K562 (cell line): Measurements from ENCODE around the gene NELFE. TPM values are rescaled to one million over a fixed set of nuclear protein-coding genes. Genes with fewer than 3 reads are reported as not detected.

ENCODE experiments used
- DNMT1 ChIP-seq: fragments of 450-650 bp; IDR thresholded peaks from 2 replicates; pipeline ENCODE4 v1.6.1; 2016; ENCODE audit warnings: antibody characterized with exemption, mild to moderate bottlenecking
- FOXA3 ChIP-seq, 2 experiments: fragments of 450-650 bp in 1 of 2; sonication (generic) in 1 of 2; formaldehyde crosslinking; IDR thresholded peaks in 1 of 2; conservative IDR thresholded peaks in 1 of 2; 2 replicates each; pipeline versions ENCODE4 v1.4.0 to v1.8.0; 2020 to 2022; ENCODE audit warnings: mild to moderate bottlenecking in 2 of 2, missing genetic modification reagents in 1 of 2
- FOXK2 ChIP-seq, 2 experiments: fragments of 450-650 bp; IDR thresholded peaks in 1 of 2; conservative IDR thresholded peaks in 1 of 2; 2 replicates each; pipeline ENCODE4 v1.6.1; 2016; ENCODE audit warnings: low read depth in 2 of 2, mild to moderate bottlenecking in 1 of 2
- MYC ChIP-seq, 2 experiments: fragments of 250-450 bp in 1 of 2; sonication (Bioruptor Pico) in 1 of 2; IDR thresholded peaks; 2 replicates each; pipeline versions ENCODE4 v1.5.1 to v1.6.1; 2012 to 2021; ENCODE audit warnings: low read depth in 2 of 2, borderline replicate concordance in 1 of 2, improper control_type of control experiment in 1 of 2, low read length in 1 of 2, mild to moderate bottlenecking in 1 of 2, moderate library complexity in 1 of 2
- NELFE ChIP-seq: IDR thresholded peaks from 2 replicates; pipeline ENCODE4 v1.6.1; 2011; ENCODE audit warnings: mild to moderate bottlenecking; ENCODE audit not compliant: insufficient read depth, insufficient read length
- NFRKB ChIP-seq: fragments of 450-650 bp; IDR thresholded peaks from 2 replicates; pipeline ENCODE4 v1.6.1; 2016; ENCODE audit warnings: low read depth
- NR2F6 ChIP-seq: fragments of 450-650 bp; formaldehyde crosslinking; IDR thresholded peaks from 2 replicates; pipeline ENCODE4 v1.4.0; 2020; ENCODE audit warnings: mild to moderate bottlenecking
- POLR2AphosphoS5 ChIP-seq: IDR thresholded peaks from 2 replicates; pipeline ENCODE4 v1.6.1; 2011; ENCODE audit warnings: mild to moderate bottlenecking, low read depth, low read length, moderate library complexity; ENCODE audit not compliant: control insufficient read depth, insufficient read depth
- TAF15 ChIP-seq: fragments of 200-400 bp; formaldehyde crosslinking; IDR thresholded peaks from 2 replicates; pipeline ENCODE4 v1.6.1; 2017; ENCODE audit warnings: mild to moderate bottlenecking, low read depth, low read length, moderate library complexity
- TAL1 ChIP-seq: fragments of 450-650 bp; IDR thresholded peaks from 2 replicates; pipeline ENCODE4 v1.6.1; 2016; ENCODE audit warnings: mild to moderate bottlenecking
- ZNF224 ChIP-seq: sonication (generic); formaldehyde crosslinking; IDR thresholded peaks from 2 replicates; pipeline ENCODE4 v1.8.0; 2022; ENCODE audit warnings: mild to moderate bottlenecking, missing genetic modification reagents
- ZNF232 ChIP-seq: sonication (generic); formaldehyde crosslinking; IDR thresholded peaks from 2 replicates; pipeline ENCODE4 v1.8.0; 2022; ENCODE audit warnings: mild to moderate bottlenecking, missing genetic modification reagents
- ZNF263 ChIP-seq: sonication (generic); formaldehyde crosslinking; IDR thresholded peaks from 2 replicates; pipeline ENCODE4 v1.8.0; 2022; ENCODE audit warnings: mild to moderate bottlenecking, missing genetic modification reagents, borderline replicate concordance
- ZZZ3 ChIP-seq: fragments of 450-650 bp; IDR thresholded peaks from 2 replicates; pipeline ENCODE4 v1.6.1; 2016; ENCODE audit warnings: antibody characterized with exemption, mild to moderate bottlenecking, moderate library complexity
- polyA plus RNA-seq, 8 experiments: library from polyadenylated mRNA; depleted of rRNA in 4 of 8; stranded (reverse) in 5 of 8; unstranded in 3 of 8; fragments of >200 nt; fragmentation: Nextera tagmentation in 2 of 8; fragmentation: Illumina TruSeq in 1 of 8; extraction: Ambion mirVana in 2 of 8; extraction: Trizol in 1 of 8; gene quantifications; 2 replicates each; pipeline versions ENCODE4 v1.2.1 to v1.2.3, GENCODE V29; 2011 to 2014; ENCODE audit warnings: inconsistent platforms in 1 of 8, missing spikeins in 1 of 8
- total RNA-seq, 7 experiments: library from RNA; depleted of rRNA in 6 of 7; stranded (reverse); fragments of >200 nt in 6 of 7; fragmentation: Illumina TruSeq in 2 of 7; extraction: Trizol in 2 of 7; gene quantifications; 2 replicates each; pipeline versions ENCODE4 v1.2.1 to v1.2.3, GENCODE V29; 2011 to 2021; ENCODE audit warnings: low replicate concordance in 1 of 7
- TF ChIP-seq, protein P1 (sequence below): sonication (generic); formaldehyde crosslinking; IDR thresholded peaks from 2 replicates; pipeline ENCODE4 v1.8.1; 2023; ENCODE audit warnings: mild to moderate bottlenecking, missing genetic modification reagents
- TF ChIP-seq, protein P2 (sequence below): fragments of 250-450 bp; sonication (Bioruptor Pico); IDR thresholded peaks from 2 replicates; pipeline ENCODE4 v1.4.0; 2020; ENCODE audit warnings: mild to moderate bottlenecking, moderate library complexity
- TF ChIP-seq, protein P3 (sequence below): fragments of 450-650 bp; formaldehyde crosslinking; IDR thresholded peaks from 2 replicates; pipeline ENCODE4 v1.4.0; 2022; ENCODE audit warnings: missing genetic modification characterization
- TF ChIP-seq, protein P4 (sequence below): fragments of 250-450 bp; sonication (Bioruptor Pico); IDR thresholded peaks from 2 replicates; pipeline ENCODE4 v1.8.0; 2022; ENCODE audit warnings: inconsistent platforms, mild to moderate bottlenecking, moderate library complexity, borderline replicate concordance
- TF ChIP-seq, protein P5 (sequence below): fragments of 250-450 bp; sonication (Bioruptor Pico); IDR thresholded peaks from 2 replicates; pipeline ENCODE4 v1.5.0; 2021; ENCODE audit warnings: mild to moderate bottlenecking, borderline replicate concordance

Gene NELFE
- total and polyA plus RNA-seq, 9 of the 15 experiments (the other 6 are each of a cell fraction or from before 2014, with no cell fraction given) = 15.2 to 157 (median 91.5) TPM

DNA sequence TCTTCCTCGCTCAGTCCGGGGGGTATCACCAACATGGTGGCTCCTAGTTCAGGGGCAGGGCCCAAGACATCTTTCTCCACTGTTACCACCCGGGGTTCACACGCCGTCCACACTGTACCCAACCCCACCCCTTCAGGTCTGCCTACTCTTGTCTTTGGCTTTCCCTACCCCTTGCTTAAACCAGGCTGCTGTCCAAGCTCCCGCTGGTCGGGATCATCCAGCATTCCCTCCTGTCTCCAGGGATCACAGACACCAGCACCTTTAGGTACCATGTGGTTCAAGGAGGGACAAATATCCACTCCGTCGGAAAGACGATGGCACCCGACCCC lies 395 bp downstream of the NELFE start (continued):
- TF ChIP-seq, protein P1, sequence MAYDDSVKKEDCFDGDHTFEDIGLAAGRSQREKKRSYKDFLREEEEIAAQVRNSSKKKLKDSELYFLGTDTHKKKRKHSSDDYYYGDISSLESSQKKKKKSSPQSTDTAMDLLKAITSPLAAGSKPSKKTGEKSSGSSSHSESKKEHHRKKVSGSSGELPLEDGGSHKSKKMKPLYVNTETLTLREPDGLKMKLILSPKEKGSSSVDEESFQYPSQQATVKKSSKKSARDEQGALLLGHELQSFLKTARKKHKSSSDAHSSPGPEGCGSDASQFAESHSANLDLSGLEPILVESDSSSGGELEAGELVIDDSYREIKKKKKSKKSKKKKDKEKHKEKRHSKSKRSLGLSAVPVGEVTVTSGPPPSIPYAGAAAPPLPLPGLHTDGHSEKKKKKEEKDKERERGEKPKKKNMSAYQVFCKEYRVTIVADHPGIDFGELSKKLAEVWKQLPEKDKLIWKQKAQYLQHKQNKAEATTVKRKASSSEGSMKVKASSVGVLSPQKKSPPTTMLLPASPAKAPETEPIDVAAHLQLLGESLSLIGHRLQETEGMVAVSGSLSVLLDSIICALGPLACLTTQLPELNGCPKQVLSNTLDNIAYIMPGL (CRISPR knock-in tag) = peak; percentile 48; the same call in 1 of the 2 replicates
- TF ChIP-seq TAL1 = 0 out of 2 replicates have a peak, but pooled peaks have one; percentile 7
- TF ChIP-seq TAF15 = no peak
- peak; percentile 66 for TF ChIP-seq ZNF232 (CRISPR knock-in tag)
- peak; percentile 79; the same call in 1 of the 2 replicates for TF ChIP-seq NR2F6 (CRISPR knock-in tag)
- TF ChIP-seq ZZZ3 = no peak
- TF ChIP-seq FOXK2 (conservative IDR thresholded peaks at IDR 0.05 in 1 of 2, IDR thresholded peaks at IDR 0.05 in 1 of 2; ENCODE audit: low read depth in 2 of 2) = no peak
- TF ChIP-seq ZNF263 = 0 out of 2 replicates have a peak, but pooled peaks have one; percentile 50
- peak; percentile 29; the same call in 1 of the 2 replicates for TF ChIP-seq NFRKB
- TF ChIP-seq, protein P2, sequence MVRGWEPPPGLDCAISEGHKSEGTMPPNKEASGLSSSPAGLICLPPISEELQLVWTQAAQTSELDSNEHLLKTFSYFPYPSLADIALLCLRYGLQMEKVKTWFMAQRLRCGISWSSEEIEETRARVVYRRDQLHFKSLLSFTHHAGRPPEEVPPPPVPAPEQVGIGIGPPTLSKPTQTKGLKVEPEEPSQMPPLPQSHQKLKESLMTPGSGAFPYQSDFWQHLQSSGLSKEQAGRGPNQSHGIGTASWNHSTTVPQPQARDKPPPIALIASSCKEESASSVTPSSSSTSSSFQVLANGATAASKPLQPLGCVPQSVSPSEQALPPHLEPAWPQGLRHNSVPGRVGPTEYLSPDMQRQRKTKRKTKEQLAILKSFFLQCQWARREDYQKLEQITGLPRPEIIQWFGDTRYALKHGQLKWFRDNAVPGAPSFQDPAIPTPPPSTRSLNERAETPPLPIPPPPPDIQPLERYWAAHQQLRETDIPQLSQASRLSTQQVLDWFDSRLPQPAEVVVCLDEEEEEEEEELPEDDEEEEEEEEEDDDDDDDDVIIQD = 0 out of 2 replicates have a peak, but pooled peaks have one; percentile 52
- no peak for TF ChIP-seq FOXA3 (CRISPR knock-in tag; conservative IDR thresholded peaks at IDR 0.05 in 1 of 2, IDR thresholded peaks at IDR 0.05 in 1 of 2)
- TF ChIP-seq ZNF224 = peak; percentile 43; the same call in 1 of the 2 replicates
- TF ChIP-seq MYC (IDR thresholded peaks at IDR 0.05; ENCODE audit: low read depth, low read length) = no peak
- TF ChIP-seq MYC (CRISPR knock-in tag; IDR thresholded peaks at IDR 0.05; ENCODE audit: borderline replicate concordance, low read depth) = peak; percentile 58; the same call in 1 of the 2 replicates
- TF ChIP-seq, protein P3, sequence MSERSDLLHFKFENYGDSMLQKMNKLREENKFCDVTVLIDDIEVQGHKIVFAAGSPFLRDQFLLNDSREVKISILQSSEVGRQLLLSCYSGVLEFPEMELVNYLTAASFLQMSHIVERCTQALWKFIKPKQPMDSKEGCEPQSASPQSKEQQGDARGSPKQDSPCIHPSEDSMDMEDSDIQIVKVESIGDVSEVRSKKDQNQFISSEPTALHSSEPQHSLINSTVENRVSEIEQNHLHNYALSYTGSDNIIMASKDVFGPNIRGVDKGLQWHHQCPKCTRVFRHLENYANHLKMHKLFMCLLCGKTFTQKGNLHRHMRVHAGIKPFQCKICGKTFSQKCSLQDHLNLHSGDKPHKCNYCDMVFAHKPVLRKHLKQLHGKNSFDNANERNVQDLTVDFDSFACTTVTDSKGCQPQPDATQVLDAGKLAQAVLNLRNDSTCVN (CRISPR knock-in tag) = peak; percentile 86; the same call in 1 of the 2 replicates
- TF ChIP-seq, protein P4, sequence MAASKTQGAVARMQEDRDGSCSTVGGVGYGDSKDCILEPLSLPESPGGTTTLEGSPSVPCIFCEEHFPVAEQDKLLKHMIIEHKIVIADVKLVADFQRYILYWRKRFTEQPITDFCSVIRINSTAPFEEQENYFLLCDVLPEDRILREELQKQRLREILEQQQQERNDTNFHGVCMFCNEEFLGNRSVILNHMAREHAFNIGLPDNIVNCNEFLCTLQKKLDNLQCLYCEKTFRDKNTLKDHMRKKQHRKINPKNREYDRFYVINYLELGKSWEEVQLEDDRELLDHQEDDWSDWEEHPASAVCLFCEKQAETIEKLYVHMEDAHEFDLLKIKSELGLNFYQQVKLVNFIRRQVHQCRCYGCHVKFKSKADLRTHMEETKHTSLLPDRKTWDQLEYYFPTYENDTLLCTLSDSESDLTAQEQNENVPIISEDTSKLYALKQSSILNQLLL (CRISPR knock-in tag) = 0 out of 2 replicates have a peak, but pooled peaks have one; percentile 37
- TF ChIP-seq NELFE = no peak
- no peak for TF ChIP-seq POLR2AphosphoS5
- TF ChIP-seq, protein P5, sequence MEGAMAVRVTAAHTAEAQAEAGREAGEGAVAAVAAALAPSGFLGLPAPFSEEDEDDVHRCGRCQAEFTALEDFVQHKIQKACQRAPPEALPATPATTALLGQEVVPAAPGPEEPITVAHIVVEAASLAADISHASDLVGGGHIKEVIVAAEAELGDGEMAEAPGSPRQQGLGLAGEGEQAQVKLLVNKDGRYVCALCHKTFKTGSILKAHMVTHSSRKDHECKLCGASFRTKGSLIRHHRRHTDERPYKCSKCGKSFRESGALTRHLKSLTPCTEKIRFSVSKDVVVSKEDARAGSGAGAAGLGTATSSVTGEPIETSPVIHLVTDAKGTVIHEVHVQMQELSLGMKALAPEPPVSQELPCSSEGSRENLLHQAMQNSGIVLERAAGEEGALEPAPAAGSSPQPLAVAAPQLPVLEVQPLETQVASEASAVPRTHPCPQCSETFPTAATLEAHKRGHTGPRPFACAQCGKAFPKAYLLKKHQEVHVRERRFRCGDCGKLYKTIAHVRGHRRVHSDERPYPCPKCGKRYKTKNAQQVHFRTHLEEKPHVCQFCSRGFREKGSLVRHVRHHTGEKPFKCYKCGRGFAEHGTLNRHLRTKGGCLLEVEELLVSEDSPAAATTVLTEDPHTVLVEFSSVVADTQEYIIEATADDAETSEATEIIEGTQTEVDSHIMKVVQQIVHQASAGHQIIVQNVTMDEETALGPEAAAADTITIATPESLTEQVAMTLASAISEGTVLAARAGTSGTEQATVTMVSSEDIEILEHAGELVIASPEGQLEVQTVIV (CRISPR knock-in tag) = no peak
- TF ChIP-seq DNMT1 = no peak; the same call in 1 of the 2 replicates
